OCI-LY7 (cell line): Measurements from ENCODE around the gene CCDC68. TPM values are rescaled to one million over a fixed set of nuclear protein-coding genes. Genes with fewer than 3 reads are reported as not detected.

ENCODE experiments used
- BruUV-seq: library from RNA; stranded (reverse); fragments of 400-500 nt; replicated peaks from 2 replicates; lab custom pipeline; 2021; lab: Mats Ljungman, UMichigan
- CTCF ChIA-PET: fragments of 300-600 bp; sonication (Branson Sonifier 250); formaldehyde crosslinking; loops from one replicate; lab custom pipeline; 2022; ENCODE audit warnings: antibody characterized with exemption; ENCODE audit not compliant: unreplicated experiment; lab: Charles Lee
- POLR2A ChIA-PET: fragments of 300-600 bp; sonication (Branson Sonifier 250); formaldehyde crosslinking; loops from one replicate; lab custom pipeline; 2022; ENCODE audit warnings: antibody characterized with exemption; lab: Charles Lee
- DNase-seq: peaks from one replicate; pipeline ENCODE4 v3.0.0-alpha.2; 2015; ENCODE audit warnings: low spot score
- H2AFZ ChIP-seq: fragments of 200-600 bp; sonication (generic), shearing (Covaris generic); 2 replicates; pipeline ENCODE4 v1.6.1; 2014; ENCODE audit warnings: mild to moderate bottlenecking, antibody characterized with exemption, low read length, moderate library complexity
- H3K27ac ChIP-seq: fragments of 200-600 bp; sonication (generic); 2 replicates; pipeline ENCODE4 v1.5.1; 2014; ENCODE audit warnings: mixed run types, low read depth, mild to moderate bottlenecking, moderate library complexity, low read length, inconsistent platforms; ENCODE audit not compliant: poor library complexity, severe bottlenecking
- H3K36me3 ChIP-seq: fragments of 200-600 bp; sonication (generic); 2 replicates; pipeline ENCODE4 v1.6.1; 2014; ENCODE audit warnings: mild to moderate bottlenecking, antibody characterized with exemption, low read length, moderate library complexity, mixed read lengths; ENCODE audit not compliant: insufficient read depth
- H3K4me1 ChIP-seq: fragments of 200-600 bp; sonication (generic); 2 replicates; pipeline ENCODE4 v1.5.1; 2014; ENCODE audit warnings: mild to moderate bottlenecking, low read length; ENCODE audit not compliant: insufficient read depth, poor library complexity, severe bottlenecking
- H3K4me2 ChIP-seq: fragments of 200-600 bp; sonication (generic); 2 replicates; pipeline ENCODE4 v1.6.1; 2014; ENCODE audit warnings: mild to moderate bottlenecking, low read length
- H3K4me3 ChIP-seq: fragments of 200-600 bp; sonication (generic); 2 replicates; pipeline ENCODE4 v1.5.1; 2014; ENCODE audit warnings: mild to moderate bottlenecking, low read depth, low read length; ENCODE audit not compliant: poor library complexity, severe bottlenecking
- H3K79me2 ChIP-seq: fragments of 200-600 bp; sonication (generic); 2 replicates; pipeline ENCODE4 v1.6.1; 2016; ENCODE audit warnings: low read depth, mild to moderate bottlenecking, low read length, moderate library complexity, mixed read lengths; ENCODE audit not compliant: insufficient read depth
- H3K9me2 ChIP-seq: fragments of 200-600 bp; sonication (generic); 2 replicates; pipeline ENCODE4 v1.6.1; 2016; ENCODE audit warnings: mild to moderate bottlenecking, low read length, mixed read lengths; ENCODE audit not compliant: insufficient read depth
- H3K9me3 ChIP-seq: fragments of 200-600 bp; sonication (generic); 2 replicates; pipeline ENCODE4 v1.6.1; 2014; ENCODE audit warnings: mild to moderate bottlenecking, mixed run types, low read length, mixed read lengths
- H4K20me1 ChIP-seq: fragments of 200-600 bp; sonication (generic); 2 replicates; pipeline ENCODE4 v1.6.1; 2014; ENCODE audit warnings: mild to moderate bottlenecking, antibody characterized with exemption, low read length, moderate library complexity, mixed read lengths; ENCODE audit not compliant: insufficient read depth
- CTCF ChIP-seq: fragments of 200-600 bp; sonication (generic); conservative IDR thresholded peaks from 2 replicates; pipeline ENCODE4 v1.5.1; 2014; ENCODE audit warnings: mild to moderate bottlenecking, antibody characterized with exemption, low read length, moderate library complexity, mixed read lengths
- EZH2phosphoT487 ChIP-seq: fragments of 200-600 bp; sonication (generic); IDR thresholded peaks from 2 replicates; pipeline ENCODE4 v1.6.1; 2018; ENCODE audit warnings: low read depth, borderline replicate concordance, mild to moderate bottlenecking, mixed run types, antibody characterized with exemption, low read length, moderate library complexity, mixed read lengths
- intact Hi-C: fragments of 100-400 bp; cut with micrococcal nuclease; formaldehyde crosslinking; loops from one replicate; pipeline ENCODE4 v1.10.0; 2022; ENCODE audit not compliant: unreplicated experiment
- total RNA-seq, 2 experiments: library from RNA; depleted of rRNA in 1 of 2; stranded (reverse); fragments of >200 nt in 1 of 2; shearing (Covaris generic) in 1 of 2; gene quantifications; 2 replicates each; pipeline ENCODE4 v1.2.3, GENCODE V29; 2014 to 2022

The CCDC68 gene
- total RNA-seq, 2 experiments from 2014 or later = not detected

GRCh38 chr18:54888933-54889332 is 70.3 kb downstream of the CCDC68 start:
- Histone ChIP-seq H3K9me3 (no peaks in the 10 kb centered on the region), H4K20me1 (no peaks in the 10 kb centered on the region), H3K9me2 (no peaks in the 10 kb centered on the region), H3K79me2 (no peaks in the 10 kb centered on the region), H2AFZ (no peak overlapping the region), H3K36me3 (no peaks in the 10 kb centered on the region), H3K27ac (no peak overlapping the region), H3K4me1 (no peaks in the 10 kb centered on the region), H3K4me2 (no peak overlapping the region), H3K4me3 (no peak overlapping the region)
- intact Hi-C loops = no loop called here
- no TSS peak for BruUV-seq
- TF ChIP-seq CTCF = no peak
- no peak for TF ChIP-seq EZH2phosphoT487
- ChIA-PET CTCF (no interaction called here), POLR2A (no interaction called here)
- no peak for DNase-seq

GRCh38 chr18:54888378-54888777 is 70.9 kb downstream of the CCDC68 start:
- Histone ChIP-seq H3K4me3 (no peak overlapping the region), H3K4me1 (no peaks in the 10 kb centered on the region), H2AFZ (no peak overlapping the region), H3K27ac (no peak overlapping the region), H3K9me2 (no peaks in the 10 kb centered on the region), H3K36me3 (no peaks in the 10 kb centered on the region), H3K4me2 (no peak overlapping the region), H3K79me2 (no peaks in the 10 kb centered on the region), H4K20me1 (no peaks in the 10 kb centered on the region), H3K9me3 (no peaks in the 10 kb centered on the region)
- DNase-seq = no peak
- intact Hi-C loops = no loop called here
- ChIA-PET CTCF (no interaction called here), POLR2A (no interaction called here)
- TF ChIP-seq CTCF = no peak
- no peak for TF ChIP-seq EZH2phosphoT487
- no TSS peak for BruUV-seq

GRCh38 chr18:54883816-54884604 is 75.3 kb downstream of the CCDC68 start:
- Histone ChIP-seq H3K36me3 (no peaks in the 10 kb centered on the region), H2AFZ (no peak overlapping the region), H3K27ac (no peak overlapping the region), H3K9me2 (no peaks in the 10 kb centered on the region), H3K4me1 (no peaks in the 10 kb centered on the region), H4K20me1 (no peaks in the 10 kb centered on the region), H3K9me3 (no peaks in the 10 kb centered on the region), H3K4me2 (no peak overlapping the region), H3K79me2 (no peaks in the 10 kb centered on the region), H3K4me3 (no peak overlapping the region)
- TF ChIP-seq CTCF = no peak
- no peak for TF ChIP-seq EZH2phosphoT487
- ChIA-PET CTCF (no interaction called here), POLR2A (no interaction called here)
- no TSS peak for BruUV-seq
- no peak for DNase-seq
- intact Hi-C loops = no loop called here
